Activated naive CD4-positive, alpha-beta T cell treated with anti-CD3 and anti-CD28 coated beads, Interleukin-2, amount 10 ng/mL, durations not matched to agents 7 days and 5 days (primary cell): ENCODE results near the gene CTR9.

Experiments used
- CTCF ChIA-PET: fragments of 350-600 bp; sonication (Branson Sonifier 250); formaldehyde crosslinking; loops from one replicate; lab custom pipeline; 2021; ENCODE audit warnings: antibody characterized with exemption; lab: Charles Lee
- DNase-seq: peaks from one replicate; pipeline ENCODE4 v3.0.0-alpha.2; 2020
- H3K27ac Mint-ChIP-seq: one replicate; pipeline ENCODE4 v1.8.0; 2021; ENCODE audit warnings: mild to moderate bottlenecking, moderate library complexity, mixed read lengths
- H3K27me3 Mint-ChIP-seq: one replicate; pipeline ENCODE4 v1.8.0; 2021; ENCODE audit warnings: mild to moderate bottlenecking, mixed read lengths
- H3K36me3 Mint-ChIP-seq: one replicate; pipeline ENCODE4 v1.8.0; 2021; ENCODE audit warnings: mixed read lengths
- H3K4me1 Mint-ChIP-seq: one replicate; pipeline ENCODE4 v1.8.0; 2021; ENCODE audit warnings: mixed read lengths
- H3K4me3 Mint-ChIP-seq: one replicate; pipeline ENCODE4 v1.8.0; 2021; ENCODE audit warnings: mild to moderate bottlenecking, moderate library complexity, mixed read lengths
- H3K9me3 Mint-ChIP-seq: one replicate; pipeline ENCODE4 v1.8.0; 2021; ENCODE audit warnings: mixed read lengths

The CTR9 gene

GRCh38 chr11:10778217-10778970 is 27.3 kb downstream of the CTR9 start:
- CTCF ChIA-PET, result interaction anchor here (1.0 to 1.8 kb wide), 2 partner anchors 14 to 22 kb away, joined by 3 to 5 read pairs; no protein-coding TSS in a partner anchor
- Mint-ChIP-seq H3K4me1 (no peaks in the 10 kb centered on the region), H3K27ac (no peak overlapping the region), H3K4me3 (no peak overlapping the region), H3K27me3 (no peaks in the 10 kb centered on the region), H3K36me3 (peaks cover 41% of the 10 kb centered on the region), H3K9me3 (no peaks in the 10 kb centered on the region)
- no peak for DNase-seq

GRCh38 chr11:10779086-10779485 is 28.0 kb downstream of the CTR9 start:
- CTCF ChIA-PET, result no interaction called here
- H3K27me3 Mint-ChIP-seq, result no peaks in the 10 kb centered on the region
- H3K4me3 Mint-ChIP-seq, result no peak overlapping the region
- H3K36me3 Mint-ChIP-seq, result peaks cover 37% of the 10 kb centered on the region
- no peaks in the 10 kb centered on the region for H3K9me3 Mint-ChIP-seq
- DNase-seq, result no peak
- no peaks in the 10 kb centered on the region for H3K4me1 Mint-ChIP-seq
- H3K27ac Mint-ChIP-seq, result no peak overlapping the region

GRCh38 chr11:10780040-10780439 is 29.0 kb downstream of the CTR9 start:
- Mint-ChIP-seq H3K36me3 (peaks cover 28% of the 10 kb centered on the region), H3K27ac (no peak overlapping the region), H3K4me3 (no peak overlapping the region), H3K4me1 (no peaks in the 10 kb centered on the region), H3K27me3 (peaks cover 3% of the 10 kb centered on the region), H3K9me3 (no peaks in the 10 kb centered on the region)
- DNase-seq, result no peak
- CTCF ChIA-PET, result interaction anchor here (1.0 to 1.3 kb wide), 2 partner anchors 10 to 29 kb away, joined by 3 to 4 read pairs; partner anchors contain the start of gene CTR9

GRCh38 chr11:10784232-10785145 is 33.4 kb downstream of the CTR9 start:
- CTCF ChIA-PET, result interaction anchor here (1.1 to 5.0 kb wide), 5 partner anchors 8 to 378 kb away, joined by 3 to 22 read pairs (median 4); no protein-coding TSS in a partner anchor
- DNase-seq, result no peak
- H3K27me3 Mint-ChIP-seq, result peaks cover 5% of the 10 kb centered on the region
- H3K9me3 Mint-ChIP-seq, result no peaks in the 10 kb centered on the region
- H3K4me3 Mint-ChIP-seq, result no peak overlapping the region
- no peak overlapping the region for H3K27ac Mint-ChIP-seq
- no peaks in the 10 kb centered on the region for H3K36me3 Mint-ChIP-seq
- no peaks in the 10 kb centered on the region for H3K4me1 Mint-ChIP-seq

- Mint-ChIP-seq H3K4me3 (no peak overlapping the region), H3K36me3 (no peaks in the 10 kb centered on the region), H3K9me3 (no peaks in the 10 kb centered on the region), H3K4me1 (no peaks in the 10 kb centered on the region), H3K27ac (no peak overlapping the region), H3K27me3 (peaks cover 9% of the 10 kb centered on the region)
- CTCF ChIA-PET, result interaction anchor here (0.9 to 5.0 kb wide), 4 partner anchors 8 to 149 kb away, joined by 3 to 22 read pairs (median 4); no protein-coding TSS in a partner anchor
- DNase-seq, result no peak
Observed at GRCh38 chr11:10785146-10785474, 34.1 kb downstream of the CTR9 start.

GRCh38 chr11:10786451-10786850 is 35.4 kb downstream of the CTR9 start:
- no peak overlapping the region for H3K27ac Mint-ChIP-seq
- no peaks in the 10 kb centered on the region for H3K9me3 Mint-ChIP-seq
- no peak overlapping the region for H3K4me3 Mint-ChIP-seq
- peaks cover 16% of the 10 kb centered on the region for H3K27me3 Mint-ChIP-seq
- CTCF ChIA-PET, result interaction anchor here (0.8 kb wide), 1 partner anchor 15 kb away, joined by 3 read pairs; no protein-coding TSS in a partner anchor
- H3K4me1 Mint-ChIP-seq, result no peaks in the 10 kb centered on the region
- DNase-seq, result no peak
- H3K36me3 Mint-ChIP-seq, result no peaks in the 10 kb centered on the region

- DNase-seq, result peak; percentile 90
- Mint-ChIP-seq H3K27me3 (peaks cover 33% of the 10 kb centered on the region), H3K4me1 (peaks cover 21% of the 10 kb centered on the region), H3K4me3 (no peak overlapping the region), H3K27ac (no peak overlapping the region), H3K36me3 (peaks cover 26% of the 10 kb centered on the region), H3K9me3 (no peaks in the 10 kb centered on the region)
- CTCF ChIA-PET, result interaction anchor here (0.5 to 4.7 kb wide), 43 partner anchors 10 to 995 kb away, joined by 3 to 48 read pairs (median 5); partner anchors contain the start of gene ZBED5
Observed at GRCh38 chr11:10792385-10793068, 41.5 kb downstream of the CTR9 start.

GRCh38 chr11:10793470-10794255 is 42.6 kb downstream of the CTR9 start:
- Mint-ChIP-seq H3K4me1 (peaks cover 28% of the 10 kb centered on the region), H3K27me3 (peaks cover 33% of the 10 kb centered on the region)

GRCh38 chr11:10796191-10796590 is 45.1 kb downstream of the CTR9 start:
- H3K27me3 Mint-ChIP-seq, result peaks cover 21% of the 10 kb centered on the region
- peaks cover 58% of the 10 kb centered on the region for H3K36me3 Mint-ChIP-seq
- no peaks in the 10 kb centered on the region for H3K9me3 Mint-ChIP-seq
- peaks cover 52% of the 10 kb centered on the region for H3K4me1 Mint-ChIP-seq
- peak overlapping the region; percentile 38 for H3K27ac Mint-ChIP-seq
- no peak for DNase-seq
- H3K4me3 Mint-ChIP-seq, result no peak overlapping the region
- CTCF ChIA-PET, result interaction anchor here (1.0 kb wide), 2 partner anchors 25 to 225 kb away, joined by 3 to 4 read pairs; no protein-coding TSS in a partner anchor

More at GRCh38 chr11:10793470-10794255, 42.6 kb downstream of the CTR9 start:
- DNase-seq, result no peak
- Mint-ChIP-seq H3K27ac (no peak overlapping the region), H3K4me3 (no peak overlapping the region), H3K9me3 (no peaks in the 10 kb centered on the region), H3K36me3 (peaks cover 34% of the 10 kb centered on the region)
- CTCF ChIA-PET, result interaction anchor here (0.6 to 4.7 kb wide), 34 partner anchors 11 to 994 kb away, joined by 3 to 48 read pairs (median 6); partner anchors contain the start of gene ZBED5

GRCh38 chr11:10797001-10797400 is 46.0 kb downstream of the CTR9 start:
- H3K27ac Mint-ChIP-seq, result peak overlapping the region; percentile 47
- no peaks in the 10 kb centered on the region for H3K9me3 Mint-ChIP-seq
- H3K27me3 Mint-ChIP-seq, result peaks cover 16% of the 10 kb centered on the region
- H3K4me1 Mint-ChIP-seq, result peaks cover 60% of the 10 kb centered on the region
- H3K36me3 Mint-ChIP-seq, result peaks cover 66% of the 10 kb centered on the region
- no peak for DNase-seq
- CTCF ChIA-PET, result no interaction called here
- H3K4me3 Mint-ChIP-seq, result no peak overlapping the region

- Mint-ChIP-seq H3K27ac (no peak overlapping the region), H3K27me3 (peaks cover 11% of the 10 kb centered on the region), H3K4me1 (peaks cover 62% of the 10 kb centered on the region), H3K9me3 (no peaks in the 10 kb centered on the region), H3K4me3 (no peak overlapping the region), H3K36me3 (peaks cover 71% of the 10 kb centered on the region)
- no peak for DNase-seq
- CTCF ChIA-PET, result no interaction called here
Observed at GRCh38 chr11:10797531-10797930, 46.5 kb downstream of the CTR9 start.

GRCh38 chr11:10798330-10798928 is 47.4 kb downstream of the CTR9 start:
- CTCF ChIA-PET, result no interaction called here
- H3K27ac Mint-ChIP-seq, result peak overlapping the region; percentile 37
- no peak for DNase-seq
- peaks cover 76% of the 10 kb centered on the region for H3K36me3 Mint-ChIP-seq
- H3K9me3 Mint-ChIP-seq, result no peaks in the 10 kb centered on the region
- H3K4me1 Mint-ChIP-seq, result peaks cover 60% of the 10 kb centered on the region
- H3K4me3 Mint-ChIP-seq, result no peak overlapping the region
- H3K27me3 Mint-ChIP-seq, result peaks cover 2% of the 10 kb centered on the region

- H3K27ac Mint-ChIP-seq, result peak overlapping the region; percentile 22
Observed at GRCh38 chr11:10800292-10800691, 49.2 kb downstream of the CTR9 start.

More at GRCh38 chr11:10800292-10800691, 49.2 kb downstream of the CTR9 start:
- Mint-ChIP-seq H3K36me3 (peaks cover 86% of the 10 kb centered on the region), H3K9me3 (no peaks in the 10 kb centered on the region), H3K4me3 (no peak overlapping the region), H3K4me1 (peaks cover 69% of the 10 kb centered on the region), H3K27me3 (no peaks in the 10 kb centered on the region)
- no peak for DNase-seq
- CTCF ChIA-PET, result no interaction called here
